Mucosa of gallbladder (tissue), 1 donor: ENCODE data around the gene SPATA24. TPM values are rescaled to one million over a fixed set of nuclear protein-coding genes. Genes with fewer than 3 reads are reported as not detected.
"Not testable (repeated sequence)": the region's sequence is repeated elsewhere in the genome, so short reads cannot be mapped to it uniquely, and the experiment has no call there.

Experiments
- DNase-seq: peaks from one replicate; pipeline ENCODE4 v3.0.0-alpha.2; 2020; ENCODE audit warnings: low spot score
- total RNA-seq: library from RNA; stranded (reverse); gene quantifications from one replicate; pipeline ENCODE4 v1.2.1, GENCODE V29; 2021
- donor health status: DM: no; HTN: no; CAD: no.

SPATA24 gene
- total RNA-seq, 1 donor from 2014 or later: 7.3 TPM

DNA sequence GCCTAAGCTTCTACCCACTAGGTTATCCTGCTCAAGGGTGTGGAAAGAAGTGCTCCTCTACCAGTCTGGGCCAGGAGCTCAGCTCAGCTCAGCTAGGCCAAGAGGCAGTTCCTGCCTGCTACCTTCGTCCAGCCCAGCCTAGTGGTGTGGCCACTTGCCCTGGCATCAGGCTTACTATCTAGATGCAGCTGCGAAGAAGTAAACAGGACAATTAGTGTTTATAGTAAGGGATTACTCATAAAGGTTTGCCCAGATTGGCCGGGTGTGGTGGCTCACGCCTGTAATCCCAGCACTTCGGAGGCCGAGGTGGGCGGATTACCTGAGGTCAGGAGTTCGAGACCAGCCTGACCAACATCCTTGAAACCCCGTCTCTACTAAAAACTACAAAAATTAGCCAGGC is 12.8 kb upstream of the SPATA24 start:
- no peak for DNase-seq

DNA sequence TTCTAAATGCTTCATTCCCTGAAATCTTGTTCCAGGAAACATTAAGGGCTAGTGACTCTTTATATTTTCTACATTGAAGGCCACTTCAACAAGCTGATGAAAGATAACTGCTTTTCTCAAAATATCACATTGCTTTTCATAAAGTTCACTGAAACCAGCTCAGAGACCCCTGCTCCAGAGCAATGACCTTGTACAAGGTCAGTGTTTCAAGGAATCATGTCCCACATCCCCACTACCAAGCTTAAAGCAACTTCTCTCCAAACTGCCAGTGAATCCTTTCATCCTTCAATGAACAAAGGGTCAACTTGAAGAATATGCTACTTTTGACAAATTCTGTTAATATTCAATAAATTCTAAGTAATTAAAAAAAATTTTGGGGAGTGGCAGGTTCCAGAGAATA is 12.0 kb upstream of the SPATA24 start:
- DNase-seq: no peak

DNA sequence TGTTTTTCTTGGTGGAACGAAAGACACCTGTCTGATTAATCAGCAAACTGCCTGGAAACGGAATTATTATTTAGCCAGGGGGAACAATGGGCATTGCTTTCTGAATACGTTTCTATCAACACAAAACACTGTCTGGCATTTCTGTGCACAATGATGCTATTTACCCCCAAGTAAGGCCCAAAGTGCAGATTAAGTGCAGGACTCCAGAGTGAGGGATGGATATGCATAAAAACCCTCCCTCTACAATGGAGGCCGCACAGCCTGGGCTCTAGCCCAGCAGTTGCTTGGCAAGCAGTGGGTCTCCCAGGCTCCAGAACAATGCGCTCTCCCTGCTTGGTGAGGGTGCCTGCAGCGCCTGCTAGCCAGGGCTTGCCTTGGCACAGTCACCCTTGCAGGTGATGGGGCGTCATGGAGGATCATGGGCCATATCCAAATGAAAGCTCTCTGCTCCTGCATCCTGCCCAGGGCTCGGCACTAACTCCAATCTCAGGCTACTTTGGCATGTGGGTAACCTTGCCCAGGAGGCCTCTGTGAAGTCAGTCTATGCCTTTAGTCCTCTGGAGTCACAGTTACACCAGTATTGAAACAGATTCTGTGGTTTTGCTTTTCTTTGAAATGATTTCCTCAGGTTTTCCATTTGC is 11.5 kb upstream of the SPATA24 start:
- DNase-seq: no peak

DNA sequence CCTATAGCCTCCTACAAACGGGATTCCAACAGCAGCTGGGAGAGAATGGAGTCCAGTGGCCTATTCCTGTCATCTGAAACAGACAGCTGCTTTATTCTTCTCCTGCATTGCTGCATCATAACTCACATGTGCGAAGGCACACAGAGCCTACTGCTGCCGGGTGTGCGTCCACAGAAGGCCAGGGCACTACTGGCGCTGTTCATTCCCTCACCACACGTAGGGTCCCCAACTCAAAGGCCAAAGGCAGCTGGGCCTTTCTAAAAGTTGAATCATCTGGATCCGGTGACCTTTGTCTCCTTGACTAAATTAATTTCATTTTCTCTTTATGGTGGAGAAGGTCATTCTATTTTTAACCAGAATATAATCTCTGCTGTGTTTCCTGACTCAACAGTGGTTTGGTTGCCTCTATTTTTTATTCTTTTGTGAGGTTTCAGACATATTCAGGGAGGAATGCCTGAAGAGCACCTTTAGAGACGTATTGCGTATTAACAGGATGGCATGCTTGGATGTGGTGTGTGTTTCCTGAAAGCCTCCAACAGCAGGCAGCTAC is 10.8 kb upstream of the SPATA24 start:
- DNase-seq: no peak

DNA sequence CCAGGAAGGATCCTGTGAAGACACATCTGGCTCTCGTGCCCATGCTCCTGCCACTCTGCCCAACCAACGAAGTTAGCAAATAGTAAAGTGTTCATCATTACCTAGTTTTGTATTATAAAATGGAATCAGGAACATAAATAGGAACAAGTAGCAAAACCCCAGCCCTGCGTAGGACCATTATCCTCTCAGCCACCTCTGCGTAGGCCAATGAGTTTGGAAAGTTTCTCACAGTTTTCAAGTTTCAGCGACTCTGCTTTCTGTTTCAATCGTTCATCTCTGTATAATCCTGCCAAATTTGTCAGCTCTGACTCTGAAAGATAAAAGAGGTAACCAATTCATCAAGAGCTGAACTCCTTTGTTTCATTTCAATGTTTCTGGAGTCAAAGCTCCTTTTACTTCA is 10.1 kb upstream of the SPATA24 start:
- no peak for DNase-seq

DNA sequence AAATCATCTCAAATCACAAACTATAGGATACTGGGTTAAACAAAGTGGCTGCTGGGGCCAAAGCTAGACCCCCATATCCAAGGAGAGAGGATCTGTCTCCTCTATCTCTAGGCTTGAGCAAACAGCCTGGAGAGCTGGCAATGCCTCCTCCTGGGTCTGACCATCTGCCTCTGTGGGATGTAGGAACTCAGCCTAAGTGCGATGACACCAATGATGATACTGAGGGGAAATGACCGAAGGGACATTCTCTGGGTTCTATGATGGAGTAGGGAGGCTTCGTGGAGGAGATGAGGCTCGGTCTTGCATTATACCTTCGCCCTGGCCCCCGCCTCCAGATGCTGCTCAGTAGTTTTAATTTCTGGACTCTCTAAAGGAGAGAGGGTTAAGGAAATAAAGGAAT is 9.3 kb upstream of the SPATA24 start:
- DNase-seq: no peak

DNA sequence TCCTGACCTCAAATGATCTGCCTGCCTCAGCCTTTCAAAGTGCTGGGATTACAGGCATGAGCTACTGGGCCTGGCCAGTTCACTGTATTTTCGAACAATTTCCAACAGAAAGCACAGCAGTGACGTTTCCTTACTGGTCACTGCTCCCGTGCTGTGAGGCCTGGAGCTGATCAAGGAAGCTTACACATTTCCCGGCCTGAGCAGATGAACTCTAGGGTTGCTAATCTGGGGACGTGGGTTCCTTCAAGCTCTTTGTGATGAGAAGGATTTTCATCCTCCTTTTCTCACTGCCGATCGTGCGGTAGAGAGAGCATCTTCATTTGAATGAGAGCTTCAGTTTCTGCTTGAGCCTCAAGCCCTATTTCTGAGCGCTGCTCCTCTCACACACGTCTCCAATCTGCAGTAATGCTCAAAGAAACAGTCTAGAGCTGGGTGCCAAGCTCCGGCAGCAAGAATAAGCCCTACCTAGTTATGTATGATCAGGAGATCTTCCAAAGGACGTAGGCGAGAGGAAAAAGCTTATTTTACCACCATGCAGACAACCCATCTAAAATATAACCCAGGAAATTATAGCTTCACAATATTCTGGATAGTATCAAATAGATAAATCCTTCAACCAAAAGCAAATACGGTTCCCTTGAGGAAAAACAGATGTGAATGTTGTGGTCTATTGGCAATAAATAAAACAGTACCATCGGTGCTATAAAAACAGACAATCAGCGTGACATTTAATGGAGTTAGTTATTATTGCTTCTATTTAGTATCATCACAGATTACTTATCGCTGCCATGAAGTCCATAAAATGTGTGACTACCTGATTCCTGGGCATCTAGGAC is 7.3 kb upstream of the SPATA24 start:
- DNase-seq: no peak

DNA sequence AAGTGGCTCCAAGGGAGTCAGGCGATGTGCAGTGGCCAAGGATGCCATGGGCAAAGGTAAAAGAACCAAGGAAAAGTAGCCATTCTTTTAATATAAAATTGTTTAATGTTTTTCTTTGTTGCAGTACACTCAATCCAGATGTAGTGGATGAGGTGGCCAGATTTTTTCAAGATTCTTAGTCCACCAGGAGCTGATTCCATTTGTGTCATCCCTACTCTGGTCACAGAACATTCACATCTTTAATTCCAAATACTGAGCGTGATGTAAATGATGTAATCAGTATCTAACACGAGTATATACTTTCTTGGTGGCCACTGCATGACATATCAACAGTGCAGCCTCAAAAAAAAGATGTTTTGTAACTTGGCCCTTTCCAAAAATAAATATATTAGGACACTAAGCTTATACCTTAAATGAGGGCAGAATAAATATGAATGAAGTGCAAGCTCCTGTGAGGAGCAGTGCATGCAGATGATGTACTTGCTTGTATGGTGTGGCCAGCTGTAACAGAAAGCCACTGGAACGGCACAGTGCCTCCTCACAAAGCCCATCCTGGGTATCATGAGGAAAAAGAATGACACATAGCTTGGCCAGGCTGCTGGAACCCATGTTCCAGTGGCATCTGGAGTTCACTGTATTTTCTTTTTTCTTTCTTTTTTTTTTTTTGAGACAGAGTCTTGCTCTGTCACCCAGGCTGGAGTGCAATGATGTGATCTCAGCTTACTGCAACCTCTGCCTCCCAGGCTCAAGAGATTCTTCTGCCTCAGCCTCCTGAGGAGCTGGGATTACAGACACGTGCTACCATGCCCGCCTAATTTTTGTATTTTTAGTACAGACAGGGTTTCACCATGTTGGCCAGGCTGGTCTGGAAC is 6.5 kb upstream of the SPATA24 start:
- no peak for DNase-seq

DNA sequence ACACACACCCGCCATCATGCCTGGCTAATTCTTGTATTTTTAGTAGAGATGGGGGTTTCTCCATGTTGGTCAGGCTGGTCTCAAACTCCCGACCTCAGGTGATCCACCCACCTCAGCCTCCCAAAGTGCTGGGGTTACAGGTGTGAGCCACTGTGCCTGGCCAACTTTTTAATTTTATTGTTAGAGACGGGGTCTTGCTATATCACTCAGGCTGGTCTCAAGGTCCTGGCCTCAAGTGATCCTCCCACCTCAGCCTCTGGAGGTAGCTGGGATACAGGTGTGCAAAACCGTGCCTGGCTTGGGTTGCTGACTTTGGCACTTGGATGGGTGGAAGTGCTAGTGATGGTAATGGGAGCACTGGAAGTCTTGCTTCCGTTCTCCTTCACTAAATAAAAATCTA is 5.2 kb upstream of the SPATA24 start:
- DNase-seq: not testable (repeated sequence)

DNA sequence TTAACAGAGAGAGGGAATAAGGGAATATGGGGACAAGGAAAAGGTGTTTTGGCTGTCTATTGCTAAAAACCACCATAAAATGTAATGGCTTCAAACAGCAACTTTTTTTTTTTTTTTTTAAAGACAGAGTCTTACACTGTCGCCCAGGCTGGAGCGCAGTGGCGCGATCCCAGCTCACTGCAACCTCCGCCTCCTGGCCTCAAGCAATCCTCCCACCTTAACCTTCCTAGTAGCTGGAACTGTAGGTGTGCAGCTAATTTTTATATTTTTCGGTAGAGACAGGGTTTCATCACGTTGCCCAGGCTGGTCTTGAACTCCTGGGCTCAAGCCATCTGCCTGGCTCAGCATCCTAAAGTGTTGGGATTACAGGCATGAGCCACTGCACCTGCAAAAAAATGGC is 4.3 kb upstream of the SPATA24 start:
- DNase-seq: no peak

DNA sequence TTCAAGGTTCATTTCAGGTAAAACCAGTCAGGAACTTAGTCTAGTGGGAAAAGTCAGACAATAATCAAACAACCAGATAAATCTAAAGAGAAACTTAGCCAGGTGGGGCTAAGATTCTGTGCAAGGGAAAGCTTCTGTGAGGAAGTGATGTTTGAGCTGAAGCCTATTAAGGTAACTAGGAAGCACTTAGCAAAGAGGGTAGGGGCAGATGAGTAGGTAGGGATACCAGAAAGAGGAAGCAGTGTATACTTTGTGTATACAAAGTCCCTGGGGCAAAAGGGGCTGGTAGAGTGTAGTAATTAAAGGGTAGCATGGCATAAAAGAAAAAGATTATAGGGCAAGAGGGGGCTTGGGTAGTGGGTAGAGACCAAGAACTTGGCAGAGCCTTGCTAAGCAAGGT is 3.6 kb upstream of the SPATA24 start:
- no peak for DNase-seq

DNA sequence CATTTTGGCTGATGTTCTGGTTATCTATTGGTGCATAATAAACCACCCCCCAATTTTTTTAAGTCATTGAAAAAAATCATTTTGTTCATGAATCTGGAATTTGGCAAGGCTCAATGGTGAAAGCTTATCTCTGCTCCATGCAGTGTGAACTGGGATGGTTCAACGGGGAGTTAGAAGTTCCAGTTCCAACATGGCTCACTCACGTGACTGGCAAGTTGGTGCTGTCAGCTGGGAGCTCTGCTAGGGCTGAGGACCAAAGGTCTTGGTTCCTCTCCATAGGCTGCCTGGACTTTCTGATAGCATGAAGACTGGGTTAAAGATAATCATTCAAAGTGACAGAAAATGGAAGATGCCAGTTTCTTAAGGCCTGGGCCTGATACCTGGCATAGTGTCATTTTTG is 3.1 kb upstream of the SPATA24 start:
- no peak for DNase-seq

DNA sequence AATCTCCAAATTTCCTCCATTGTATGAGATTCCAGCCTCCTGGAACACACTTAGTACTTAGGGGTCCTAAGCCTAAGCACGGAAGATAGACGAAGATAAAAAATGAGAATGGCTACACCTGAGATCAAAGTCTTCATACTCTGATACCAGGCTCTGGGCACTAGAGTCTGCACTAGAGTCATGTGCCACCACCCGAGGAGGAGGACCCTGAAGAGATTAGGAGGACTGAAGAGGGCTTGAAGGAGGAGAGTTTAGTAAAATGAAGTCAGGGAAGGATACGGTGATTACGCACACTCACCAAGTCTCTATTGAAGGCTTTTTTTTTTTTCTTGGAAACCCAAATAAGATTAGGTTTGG is 573 bp upstream of the SPATA24 start:
- DNase-seq: no peak

DNA sequence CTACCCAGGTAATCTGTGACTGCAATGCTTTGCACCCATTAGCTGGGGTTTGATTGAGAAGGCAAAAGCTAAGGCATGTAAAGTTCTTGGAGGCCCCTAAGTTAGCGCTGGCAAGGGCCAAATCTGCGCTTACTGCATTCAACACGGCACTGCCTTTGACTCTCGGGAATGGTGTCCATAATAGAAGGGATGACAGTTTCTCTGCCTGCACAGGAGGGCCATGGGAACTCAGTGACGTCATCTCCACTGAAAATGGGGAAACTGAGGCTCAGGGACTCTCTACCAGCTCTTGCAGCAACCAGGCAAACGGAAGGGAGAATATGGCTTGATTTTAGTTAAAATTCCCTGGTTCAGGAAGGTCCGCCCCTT is 487 bp downstream of the SPATA24 start:
- no peak for DNase-seq

DNA sequence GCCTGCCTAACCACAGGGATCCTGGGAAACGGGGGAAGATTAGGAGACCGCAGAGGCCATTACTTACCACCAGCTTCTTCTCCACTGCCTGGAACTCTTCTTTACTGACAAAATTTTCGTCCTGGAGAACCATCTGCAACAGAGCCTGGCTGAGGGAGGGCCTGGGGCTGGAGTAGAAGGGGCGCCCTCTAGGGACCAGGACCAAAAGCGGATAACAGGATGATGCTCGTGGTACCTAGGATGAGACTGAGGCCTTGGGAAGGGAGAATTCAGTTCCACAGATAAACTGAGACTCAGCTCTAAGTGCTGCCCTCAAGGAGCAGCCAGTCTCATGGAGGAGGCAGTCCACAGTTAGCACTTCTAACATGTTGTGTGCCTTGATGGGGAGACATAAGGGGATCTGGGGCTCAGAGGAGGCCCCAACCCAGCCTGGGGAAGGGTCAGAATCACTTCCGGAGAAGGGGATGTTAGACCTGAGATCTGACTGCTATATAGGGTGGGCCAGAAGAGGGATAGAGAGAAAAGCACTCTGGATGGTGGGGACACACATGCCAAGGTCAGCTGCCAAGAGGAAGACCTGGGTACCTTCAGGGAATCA is 1.2 kb downstream of the SPATA24 start:
- no peak for DNase-seq

DNA sequence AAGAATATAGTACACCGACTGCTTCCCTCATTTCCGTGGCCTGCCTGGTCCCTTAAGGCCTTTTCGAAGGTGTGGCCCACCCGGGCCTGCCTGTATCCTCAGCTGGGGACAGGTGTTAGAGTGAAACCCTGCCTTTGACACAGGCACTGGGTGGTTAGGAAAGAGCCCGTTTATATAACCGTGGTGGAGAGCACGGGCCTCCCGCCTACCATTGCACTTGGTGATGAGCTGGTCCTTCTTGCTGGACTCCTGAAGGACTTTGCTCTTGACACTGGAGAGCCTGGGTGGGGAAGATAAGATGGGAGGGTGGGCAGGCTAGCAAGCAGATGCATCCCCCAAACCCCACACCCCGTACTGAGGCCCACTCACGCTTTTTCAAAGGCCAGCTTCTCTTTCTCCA is 2.3 kb downstream of the SPATA24 start:
- DNase-seq: no peak

DNA sequence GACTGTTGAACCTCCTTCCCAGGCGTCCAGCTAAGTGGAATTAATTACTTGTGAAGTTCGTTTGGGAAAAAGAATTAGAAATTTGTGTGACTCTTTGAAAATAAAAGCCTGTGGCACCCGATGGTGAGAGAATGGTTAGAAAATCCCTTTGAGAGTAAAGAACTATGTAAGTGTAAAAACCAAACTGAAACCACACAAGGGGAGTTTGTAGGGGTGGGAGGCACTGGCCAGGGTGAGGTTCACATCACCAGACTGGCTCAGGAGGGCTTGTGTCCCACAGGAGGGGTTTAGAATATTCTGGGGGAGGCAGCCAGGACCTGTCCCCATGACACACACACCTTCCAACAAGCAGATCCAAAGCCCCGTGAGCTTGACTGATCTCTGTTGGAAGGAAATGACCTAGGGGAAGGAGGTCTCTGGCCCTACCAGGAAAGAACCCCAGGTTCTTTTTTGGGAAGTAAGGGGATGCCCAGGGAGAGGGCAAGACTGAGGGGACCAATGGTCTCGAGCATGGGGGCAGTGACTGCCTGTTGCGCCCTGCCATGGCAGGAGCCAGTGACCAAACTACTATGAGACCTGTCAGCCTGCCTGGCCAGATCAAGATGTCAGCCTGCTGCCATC is 4.3 kb downstream of the SPATA24 start:
- DNase-seq: no peak

DNA sequence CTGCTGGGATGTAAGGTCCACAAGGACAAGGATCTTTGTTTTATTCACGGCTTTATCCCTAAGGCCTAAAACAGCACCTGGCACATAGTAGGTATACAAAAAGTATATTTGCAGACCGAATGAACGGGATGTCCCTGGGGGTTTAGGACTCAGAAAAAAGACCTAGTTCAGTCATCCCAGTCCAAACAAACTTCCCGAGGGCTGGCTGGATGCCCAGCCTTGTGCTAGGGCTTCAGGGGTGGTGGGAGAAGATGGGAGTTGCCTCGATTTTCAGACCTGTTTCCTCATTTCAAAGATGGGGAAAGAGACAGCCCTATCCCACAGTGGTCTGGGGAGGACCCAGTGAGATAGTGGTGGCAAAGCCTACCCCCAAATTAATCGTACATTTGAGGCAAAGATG is 6.0 kb downstream of the SPATA24 start:
- DNase-seq: no peak

DNA sequence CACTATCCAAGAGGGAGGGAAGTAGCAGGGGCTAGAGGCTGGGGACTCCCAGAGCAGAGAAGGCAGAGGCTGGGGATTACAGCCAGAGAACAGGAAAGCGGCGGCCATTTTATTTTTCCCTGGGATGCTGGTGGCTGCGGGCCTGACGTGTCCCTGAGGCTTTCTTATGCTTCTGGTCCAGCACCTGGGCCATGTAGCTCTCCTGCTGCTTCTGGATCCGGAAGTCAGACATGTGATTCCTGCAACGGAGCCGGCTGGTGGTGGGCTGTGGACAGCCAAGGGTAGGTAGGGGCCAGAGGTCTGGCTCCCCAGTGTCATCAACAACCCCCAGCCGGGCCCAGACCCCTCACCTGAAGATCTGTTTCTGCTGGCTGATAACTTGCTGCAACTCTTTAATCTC is 7.2 kb downstream of the SPATA24 start:
- no peak for DNase-seq

DNA sequence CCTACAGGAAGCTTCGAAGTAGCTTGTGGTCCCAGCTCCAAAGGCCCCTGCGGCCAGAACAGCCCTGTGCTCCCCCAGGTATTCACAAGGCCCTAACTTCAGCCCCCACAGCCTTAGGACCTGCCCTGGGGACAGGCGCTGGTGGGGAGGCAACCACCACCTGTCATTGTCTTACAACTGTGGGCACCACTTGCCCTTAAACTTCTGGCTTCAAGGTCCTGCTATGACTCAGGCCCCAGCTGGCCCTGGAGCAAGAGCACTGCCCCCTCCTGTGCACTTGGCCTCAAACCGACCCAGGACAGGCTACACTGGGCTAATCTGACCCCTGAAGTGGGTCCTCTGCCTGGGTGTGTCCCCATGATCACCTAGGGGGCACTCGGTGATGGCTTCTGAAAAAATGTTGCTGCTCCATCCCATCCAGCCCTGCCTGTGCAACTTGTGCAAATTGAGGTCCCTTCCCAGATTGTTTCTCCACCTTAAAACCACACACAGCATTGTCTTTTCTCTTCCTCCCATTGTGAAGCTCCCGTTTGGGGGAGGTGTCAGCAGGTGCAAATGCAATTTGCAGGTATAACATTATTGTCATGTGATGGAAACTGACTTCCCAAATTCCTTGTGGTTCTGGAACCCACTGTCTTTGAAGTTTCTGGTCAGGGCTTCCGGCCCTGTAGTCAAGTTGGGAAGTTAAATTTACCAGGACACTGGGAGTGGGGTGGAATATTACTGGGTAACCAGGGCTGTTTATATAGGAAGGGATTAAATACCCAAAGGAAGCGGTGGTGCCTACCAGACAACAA is 7.8 kb downstream of the SPATA24 start:
- DNase-seq: no peak
